GM13977 (cell line): ENCODE data around the gene ANG.
A peak's percentile ranks its signal among the peaks of the same experiment; 100 is the strongest.

Source experiments
- DNase-seq: peaks from one replicate; pipeline ENCODE4 v3.0.0; 2012; ENCODE audit warnings: low spot score
- CTCF ChIP-seq: IDR thresholded peaks from 2 replicates; pipeline ENCODE4 v1.5.1; 2012; ENCODE audit warnings: mild to moderate bottlenecking, control low read depth; ENCODE audit not compliant: insufficient read depth; ENCODE audit errors: extremely low read depth, missing control alignments
- in situ Hi-C: fragments of 300-500 bp; cut with MboI; formaldehyde crosslinking; loops from one replicate; pipeline ENCODE4 v1.12.0; 2022; ENCODE audit warnings: low sequenced_read_pairs, low pct_unique_long_range_greater_than_20kb, mixed read lengths, inconsistent platforms; ENCODE audit not compliant: unreplicated experiment

ANG gene

GRCh38 chr14:20671597-20672283, 16.8 kb upstream of the ANG start:
- no peak for DNase-seq
- in situ Hi-C loops: no loop called here
- no peak for TF ChIP-seq CTCF

- no peak for TF ChIP-seq CTCF
- peak; percentile 59 for DNase-seq
- in situ Hi-C loops: no loop called here
Measured at GRCh38 chr14:20675669-20676068, 12.9 kb upstream of the ANG start.

- no peak for TF ChIP-seq CTCF
- in situ Hi-C loops: no loop called here
Measured at GRCh38 chr14:20676072-20676471, 12.5 kb upstream of the ANG start.

GRCh38 chr14:20679907-20680306, 8.7 kb upstream of the ANG start:
- in situ Hi-C loops: no loop called here
- DNase-seq: no peak
- TF ChIP-seq CTCF: no peak

More at GRCh38 chr14:20676072-20676471, 12.5 kb upstream of the ANG start:
- DNase-seq: no peak

- DNase-seq: no peak
Measured at GRCh38 chr14:20680363-20680762, 8.2 kb upstream of the ANG start.

GRCh38 chr14:20680843-20681347, 7.7 kb upstream of the ANG start:
- DNase-seq: peak; percentile 65
- no peak for TF ChIP-seq CTCF
- in situ Hi-C loops: no loop called here

More at GRCh38 chr14:20680363-20680762, 8.2 kb upstream of the ANG start:
- TF ChIP-seq CTCF: no peak
- in situ Hi-C loops: no loop called here
